ENCODE data around the gene ARHGAP20.

DNA sequence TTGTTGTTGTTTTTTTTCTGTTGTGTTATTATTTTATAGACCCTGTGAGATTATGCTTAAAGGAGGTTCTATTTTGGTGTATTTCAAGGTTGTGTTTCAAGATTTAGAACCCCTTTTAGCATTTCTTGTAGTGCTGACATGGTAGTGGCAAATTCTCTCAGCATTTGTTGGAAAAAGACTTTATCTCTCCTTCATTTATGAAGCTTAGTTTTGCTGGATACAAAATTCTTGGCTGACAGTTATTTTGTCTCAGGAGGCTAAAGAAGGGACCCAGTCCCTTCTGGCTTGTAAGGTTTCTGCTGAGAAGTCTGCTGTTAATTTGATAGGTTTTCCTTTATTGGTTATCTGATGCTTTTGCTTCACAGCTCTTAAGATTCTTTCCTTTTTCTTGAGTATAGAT is 40.7 kb upstream of the ARHGAP20 start:
- TF ChIP-seq CTCF (conservative IDR thresholded peaks at IDR 0.05 in 1 of 2, IDR thresholded peaks at IDR 0.05 in 1 of 2; ENCODE audit: low read depth in 1 of 2, low read length in 2 of 2), result no peak
- TF ChIP-seq EZH2 (IDR thresholded peaks at IDR 0.05; ENCODE audit: low read length, missing control alignments), result no peak

Data from fibroblast of lung (primary cell).